NT2/D1 (cell line): Measurements from ENCODE around the gene ANKRD6.

Experiments
- DNase-seq: peaks from one replicate; pipeline ENCODE4 v3.0.0-alpha.2; 2011; ENCODE audit warnings: low read depth, low spot score
- H3K27me3 ChIP-seq: 2 replicates; pipeline ENCODE4 v1.6.0; 2011; ENCODE audit warnings: mild to moderate bottlenecking; ENCODE audit not compliant: insufficient read length, insufficient read depth
- H3K36me3 ChIP-seq: 2 replicates; pipeline ENCODE4 v1.6.1; 2011; ENCODE audit warnings: mild to moderate bottlenecking, low read length, mixed read lengths; ENCODE audit not compliant: insufficient read depth, insufficient read length
- H3K4me1 ChIP-seq: 2 replicates; pipeline ENCODE4 v1.5.1; 2011; ENCODE audit not compliant: insufficient read depth, insufficient read length
- H3K4me3 ChIP-seq: 2 replicates; pipeline ENCODE4 v1.5.1; 2011; ENCODE audit warnings: low read depth; ENCODE audit not compliant: insufficient read length
- H3K9ac ChIP-seq: 2 replicates; pipeline ENCODE4 v1.6.0; 2011; ENCODE audit warnings: low read depth; ENCODE audit not compliant: insufficient read length
- H3K9me3 ChIP-seq: 2 replicates; pipeline ENCODE4 v1.5.1; 2011; ENCODE audit warnings: mild to moderate bottlenecking, low read length; ENCODE audit not compliant: insufficient read depth
- SUZ12 ChIP-seq: IDR thresholded peaks from 2 replicates; pipeline ENCODE4 v1.6.1; 2011; ENCODE audit not compliant: insufficient read length, insufficient read depth; ENCODE audit errors: extremely low read depth
- YY1 ChIP-seq: IDR thresholded peaks from 2 replicates; pipeline ENCODE4 v1.6.1; 2011; ENCODE audit not compliant: insufficient read length, insufficient read depth
- ZNF274 ChIP-seq: IDR thresholded peaks from 2 replicates; pipeline ENCODE4 v1.6.1; 2011; ENCODE audit warnings: mild to moderate bottlenecking, low read depth, low read length

ANKRD6 gene

DNA sequence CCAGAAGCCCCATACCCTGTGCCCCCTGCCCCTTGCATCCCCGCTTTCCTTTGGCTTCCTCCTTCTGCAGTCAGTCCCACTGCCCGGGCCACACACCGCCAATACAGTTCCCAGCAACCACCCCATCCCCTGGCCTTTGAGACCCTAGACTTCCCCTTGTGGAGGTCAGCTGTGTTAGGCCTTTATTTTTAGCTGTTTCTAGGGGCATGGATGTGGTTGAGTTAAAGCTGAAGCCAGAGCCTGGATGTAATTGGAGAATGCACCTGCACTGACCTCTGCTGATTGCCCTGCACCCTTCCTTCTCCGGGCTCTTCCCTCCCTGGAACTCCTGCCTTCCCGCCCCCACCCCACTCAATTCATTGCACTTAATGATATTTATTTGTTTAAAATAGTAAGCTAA lies 171.7 kb downstream of the ANKRD6 start:
- TF ChIP-seq ZNF274 (no peak), YY1 (no peak), SUZ12 (no peak)

DNA sequence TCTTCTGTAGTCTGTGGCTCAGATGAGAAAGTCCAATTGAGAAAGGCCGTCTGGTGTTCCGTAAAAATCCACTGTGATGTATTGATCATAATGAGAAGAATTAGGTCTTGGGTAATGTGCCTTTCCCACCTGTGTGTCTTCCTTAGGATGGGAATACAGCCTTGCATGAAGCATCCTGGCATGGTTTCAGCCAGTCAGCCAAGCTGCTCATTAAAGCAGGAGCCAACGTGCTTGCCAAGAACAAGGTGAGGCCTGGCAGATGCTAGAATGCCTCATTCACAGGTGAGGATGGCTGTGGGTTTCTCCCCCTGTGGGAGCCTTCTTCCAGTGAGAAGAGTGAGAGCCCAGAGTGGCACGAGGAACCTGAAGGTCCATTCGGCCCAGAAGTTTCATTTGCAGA lies 172.9 kb downstream of the ANKRD6 start:
- no peak for DNase-seq
- H3K36me3 ChIP-seq, result peaks cover 4% of the 10 kb centered on the region
- H3K9ac ChIP-seq, result no peak overlapping the region
- H3K27me3 ChIP-seq, result no peaks in the 10 kb centered on the region
- H3K4me3 ChIP-seq, result no peak overlapping the region
- no peaks in the 10 kb centered on the region for H3K9me3 ChIP-seq
- TF ChIP-seq YY1 (no peak), SUZ12 (no peak), ZNF274 (no peak)
- no peaks in the 10 kb centered on the region for H3K4me1 ChIP-seq

More for the DNA sequence above, 171.7 kb downstream of the ANKRD6 start:
- no peak for DNase-seq
- H3K36me3 ChIP-seq, result peaks cover 4% of the 10 kb centered on the region
- no peaks in the 10 kb centered on the region for H3K9me3 ChIP-seq
- H3K27me3 ChIP-seq, result no peaks in the 10 kb centered on the region
- H3K9ac ChIP-seq, result no peak overlapping the region
- no peak overlapping the region for H3K4me3 ChIP-seq
- H3K4me1 ChIP-seq, result no peaks in the 10 kb centered on the region

DNA sequence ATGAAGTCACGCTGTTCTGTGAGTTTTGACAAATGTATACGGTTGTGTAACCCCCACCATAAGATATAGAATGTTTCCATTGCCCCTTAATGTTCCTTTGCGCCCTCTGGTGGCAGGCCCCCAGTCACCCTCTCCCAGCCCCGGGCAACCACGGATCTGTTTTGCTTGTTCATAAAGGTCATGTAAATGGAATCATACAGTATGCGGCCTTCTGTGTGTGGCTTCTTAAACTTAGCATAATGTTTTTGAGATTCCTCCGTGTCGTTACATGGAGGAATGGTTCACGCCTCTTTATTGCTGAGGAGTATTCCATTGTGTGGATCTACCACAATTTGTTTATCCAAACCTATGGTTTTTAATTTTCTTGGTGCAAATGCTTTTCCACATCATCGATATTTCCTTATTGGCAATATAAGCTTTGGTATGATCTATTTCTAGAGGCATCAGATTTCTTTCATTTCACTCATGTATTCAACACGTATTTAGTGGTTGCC lies 177.2 kb downstream of the ANKRD6 start:
- no peak overlapping the region for H3K9ac ChIP-seq
- H3K9me3 ChIP-seq, result no peaks in the 10 kb centered on the region
- peak; percentile 15 for DNase-seq
- TF ChIP-seq YY1 (no peak), ZNF274 (no peak), SUZ12 (no peak)
- H3K4me3 ChIP-seq, result no peak overlapping the region
- no peaks in the 10 kb centered on the region for H3K27me3 ChIP-seq
- no peaks in the 10 kb centered on the region for H3K4me1 ChIP-seq
- peaks cover 4% of the 10 kb centered on the region for H3K36me3 ChIP-seq

DNA sequence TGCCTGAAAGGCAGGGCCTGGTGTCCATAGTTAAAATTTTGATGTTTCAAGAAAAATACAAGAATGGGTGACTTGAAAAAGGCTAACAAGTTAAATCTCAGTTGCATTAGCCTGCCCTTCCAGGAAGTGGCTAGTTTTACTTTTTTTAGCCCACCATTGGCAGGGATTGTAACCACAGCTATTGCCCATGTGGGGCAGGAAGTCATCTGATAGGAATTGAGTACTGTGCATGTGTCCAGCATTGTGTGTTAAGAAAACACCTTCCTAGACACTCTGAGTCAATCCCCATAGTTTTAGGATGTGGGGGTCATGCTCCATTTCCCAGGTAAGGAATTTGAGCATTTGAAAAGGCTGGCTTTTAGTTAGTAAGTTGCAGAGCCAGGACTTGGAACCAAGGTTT lies 178.7 kb downstream of the ANKRD6 start:
- no peak for TF ChIP-seq SUZ12
- no peaks in the 10 kb centered on the region for H3K27me3 ChIP-seq
- H3K4me1 ChIP-seq, result no peaks in the 10 kb centered on the region
- no peak overlapping the region for H3K9ac ChIP-seq
- H3K9me3 ChIP-seq, result no peaks in the 10 kb centered on the region
- no peak overlapping the region for H3K4me3 ChIP-seq
- DNase-seq, result no peak
- no peaks in the 10 kb centered on the region for H3K36me3 ChIP-seq

DNA sequence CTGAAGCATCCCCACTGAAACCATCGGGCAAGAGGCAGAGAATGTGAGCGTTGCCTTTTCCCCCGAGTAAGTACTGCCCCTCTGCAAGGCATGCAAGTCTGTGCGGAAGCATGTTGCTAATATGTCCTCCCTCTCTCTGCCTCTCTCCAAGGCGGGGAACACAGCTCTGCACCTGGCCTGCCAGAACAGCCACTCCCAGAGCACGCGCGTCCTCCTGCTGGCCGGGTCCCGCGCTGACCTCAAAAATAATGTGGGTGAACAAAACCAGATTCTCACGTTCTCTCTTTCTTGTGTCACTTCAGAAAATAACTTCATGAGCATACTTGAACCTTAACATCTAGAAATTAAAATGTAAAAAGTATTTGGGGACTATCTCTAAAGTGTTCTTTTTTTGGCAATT lies 179.2 kb downstream of the ANKRD6 start:
- TF ChIP-seq SUZ12, result no peak
- no peak for TF ChIP-seq ZNF274
- no peak for TF ChIP-seq YY1
- no peak overlapping the region for H3K9ac ChIP-seq
- H3K4me3 ChIP-seq, result no peak overlapping the region
- no peak for DNase-seq
- no peaks in the 10 kb centered on the region for H3K27me3 ChIP-seq
- H3K9me3 ChIP-seq, result no peaks in the 10 kb centered on the region
- H3K4me1 ChIP-seq, result no peaks in the 10 kb centered on the region
- no peaks in the 10 kb centered on the region for H3K36me3 ChIP-seq

DNA sequence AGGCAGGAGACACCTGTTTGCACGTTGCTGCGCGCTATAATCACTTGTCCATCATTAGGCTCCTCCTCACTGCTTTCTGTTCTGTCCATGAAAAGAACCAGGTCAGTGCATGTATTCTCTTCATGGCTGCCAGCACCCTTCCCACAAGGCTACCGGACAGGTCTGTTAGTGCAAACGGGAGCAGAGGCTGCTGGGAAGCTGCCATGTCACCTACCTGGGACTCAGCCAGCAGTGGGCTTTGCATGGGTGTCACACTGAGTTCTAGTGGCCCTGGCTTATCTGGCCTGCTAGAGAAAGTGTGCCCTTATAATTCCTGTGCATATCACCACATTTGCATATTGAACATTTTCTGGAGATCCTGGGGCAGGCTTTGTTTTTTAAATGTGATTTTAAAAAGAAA lies 180.8 kb downstream of the ANKRD6 start:
- Histone ChIP-seq H3K36me3 (no peaks in the 10 kb centered on the region), H3K4me1 (no peaks in the 10 kb centered on the region), H3K9me3 (no peaks in the 10 kb centered on the region), H3K9ac (no peak overlapping the region), H3K27me3 (no peaks in the 10 kb centered on the region), H3K4me3 (no peak overlapping the region)
- DNase-seq, result no peak
- TF ChIP-seq ZNF274 (no peak), SUZ12 (no peak), YY1 (no peak)

DNA sequence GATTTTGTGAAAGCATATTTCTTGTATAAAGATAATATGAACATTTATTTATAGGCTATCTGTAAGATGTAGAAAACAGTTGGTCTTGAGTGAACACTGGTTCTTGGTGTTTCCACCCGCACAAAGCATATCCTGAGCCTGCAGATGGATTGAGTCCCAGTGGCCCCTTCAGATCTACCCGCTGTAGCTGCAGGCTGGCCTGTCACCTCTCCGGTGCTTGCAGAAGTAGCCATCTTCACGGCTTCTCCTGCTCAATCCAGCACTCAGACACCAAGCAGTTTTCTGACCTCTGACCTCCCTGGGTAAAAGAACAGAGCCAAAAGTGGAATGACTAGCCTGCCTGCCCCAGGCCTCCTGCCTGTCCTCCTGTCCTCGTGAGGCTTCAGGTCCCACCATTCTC lies 182.9 kb downstream of the ANKRD6 start:
- H3K27me3 ChIP-seq, result no peaks in the 10 kb centered on the region
- no peak overlapping the region for H3K9ac ChIP-seq
- H3K9me3 ChIP-seq, result no peaks in the 10 kb centered on the region
- TF ChIP-seq ZNF274 (no peak), YY1 (no peak), SUZ12 (no peak)
- H3K4me1 ChIP-seq, result no peaks in the 10 kb centered on the region
- no peaks in the 10 kb centered on the region for H3K36me3 ChIP-seq
- H3K4me3 ChIP-seq, result no peak overlapping the region
- no peak for DNase-seq

DNA sequence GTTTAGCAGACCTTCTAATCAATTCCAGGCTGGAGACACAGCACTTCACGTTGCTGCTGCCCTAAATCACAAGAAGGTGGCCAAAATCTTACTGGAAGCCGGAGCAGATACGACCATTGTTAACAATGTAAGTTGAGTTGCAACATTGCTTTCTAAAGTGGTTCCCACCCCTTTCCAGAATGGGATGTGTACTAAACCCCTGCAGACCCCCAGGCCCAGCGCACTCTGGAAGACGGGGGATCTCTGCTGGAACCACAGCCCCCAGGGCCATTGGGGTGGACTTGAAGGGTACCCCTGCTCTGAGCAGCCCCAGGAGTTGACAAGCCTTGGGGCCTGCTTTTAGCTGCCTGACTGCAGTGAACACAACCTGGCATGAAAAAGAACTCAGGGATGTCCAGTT lies 183.6 kb downstream of the ANKRD6 start:
- no peak overlapping the region for H3K9ac ChIP-seq
- TF ChIP-seq SUZ12 (no peak), ZNF274 (no peak), YY1 (no peak)
- DNase-seq, result no peak
- H3K4me1 ChIP-seq, result no peaks in the 10 kb centered on the region
- no peaks in the 10 kb centered on the region for H3K27me3 ChIP-seq
- no peak overlapping the region for H3K4me3 ChIP-seq
- H3K36me3 ChIP-seq, result no peaks in the 10 kb centered on the region
- H3K9me3 ChIP-seq, result no peaks in the 10 kb centered on the region
